Measurements from ENCODE around the gene LRRFIP1.

- TF ChIP-seq CTCF (IDR thresholded peaks at IDR 0.05) (no peak), POLR2A (IDR thresholded peaks at IDR 0.05) (no peak), EP300 (IDR thresholded peaks at IDR 0.05) (no peak)
These were observed 29.9 kb upstream of the LRRFIP1 start for GRCh38 chr2:237597196-237598145.
